Measurements from ENCODE around the gene EPAS1.

GRCh38 chr2:46303822-46304221 is 6.6 kb downstream of the EPAS1 start:
- TF ChIP-seq, protein P1, sequence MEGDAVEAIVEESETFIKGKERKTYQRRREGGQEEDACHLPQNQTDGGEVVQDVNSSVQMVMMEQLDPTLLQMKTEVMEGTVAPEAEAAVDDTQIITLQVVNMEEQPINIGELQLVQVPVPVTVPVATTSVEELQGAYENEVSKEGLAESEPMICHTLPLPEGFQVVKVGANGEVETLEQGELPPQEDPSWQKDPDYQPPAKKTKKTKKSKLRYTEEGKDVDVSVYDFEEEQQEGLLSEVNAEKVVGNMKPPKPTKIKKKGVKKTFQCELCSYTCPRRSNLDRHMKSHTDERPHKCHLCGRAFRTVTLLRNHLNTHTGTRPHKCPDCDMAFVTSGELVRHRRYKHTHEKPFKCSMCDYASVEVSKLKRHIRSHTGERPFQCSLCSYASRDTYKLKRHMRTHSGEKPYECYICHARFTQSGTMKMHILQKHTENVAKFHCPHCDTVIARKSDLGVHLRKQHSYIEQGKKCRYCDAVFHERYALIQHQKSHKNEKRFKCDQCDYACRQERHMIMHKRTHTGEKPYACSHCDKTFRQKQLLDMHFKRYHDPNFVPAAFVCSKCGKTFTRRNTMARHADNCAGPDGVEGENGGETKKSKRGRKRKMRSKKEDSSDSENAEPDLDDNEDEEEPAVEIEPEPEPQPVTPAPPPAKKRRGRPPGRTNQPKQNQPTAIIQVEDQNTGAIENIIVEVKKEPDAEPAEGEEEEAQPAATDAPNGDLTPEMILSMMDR (IDR thresholded peaks at IDR 0.05): no peak
- no peak for TF ChIP-seq POLR2A (IDR thresholded peaks at IDR 0.05)

Measured in breast epithelium (tissue), 3 donors.